ENCODE data around the gene FHOD3.

The FHOD3 gene

GRCh38 chr18:36535202-36535935 lies 237.9 kb downstream of the FHOD3 start:
- DNase-seq (ENCODE audit: low read depth), result no peak
- H3K4me3 ChIP-seq (ENCODE audit: low read depth, low read length), result no peak overlapping the region
- TF ChIP-seq MAX (IDR thresholded peaks at IDR 0.05; ENCODE audit: low read depth, low read length) (no peak), MYC (IDR thresholded peaks at IDR 0.05; ENCODE audit: low read depth, low read length) (no peak), CTCF (IDR thresholded peaks at IDR 0.05; ENCODE audit: low read depth, low read length) (no peak), POLR2A (IDR thresholded peaks at IDR 0.05; ENCODE audit: extremely low read depth, insufficient read length) (no peak)

DNA sequence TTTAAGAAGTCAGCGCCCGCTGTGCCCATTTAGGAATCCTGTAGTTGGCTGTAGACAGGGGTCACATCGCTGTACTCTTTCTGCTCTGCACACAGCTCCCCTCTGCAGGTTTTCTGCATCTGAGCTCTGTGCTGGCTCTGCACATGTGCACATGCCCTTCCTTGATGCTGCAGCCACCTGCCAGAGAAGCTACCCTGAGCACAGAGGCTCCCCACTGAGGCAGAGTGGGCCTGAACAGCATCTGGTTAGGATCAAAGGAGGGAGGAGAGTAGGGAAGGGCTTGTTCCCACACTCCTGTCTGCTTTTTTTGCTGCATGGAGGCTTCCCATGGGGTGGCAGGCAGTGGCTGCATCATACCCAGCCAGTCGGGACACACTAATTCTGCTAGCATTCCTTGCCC lies 238.9 kb downstream of the FHOD3 start:
- DNase-seq (ENCODE audit: low read depth), result no peak
- no peak for TF ChIP-seq MAX (IDR thresholded peaks at IDR 0.05; ENCODE audit: low read depth, low read length)
- no peak for TF ChIP-seq POLR2A (IDR thresholded peaks at IDR 0.05; ENCODE audit: extremely low read depth, insufficient read length)
- TF ChIP-seq MYC (IDR thresholded peaks at IDR 0.05; ENCODE audit: low read depth, low read length), result no peak
- no peak for TF ChIP-seq CTCF (IDR thresholded peaks at IDR 0.05; ENCODE audit: low read depth, low read length)
- no peak overlapping the region for H3K4me3 ChIP-seq (ENCODE audit: low read depth, low read length)

GRCh38 chr18:36537289-36537688 lies 239.8 kb downstream of the FHOD3 start:
- no peak overlapping the region for H3K4me3 ChIP-seq (ENCODE audit: low read depth, low read length)
- DNase-seq (ENCODE audit: low read depth), result no peak
- TF ChIP-seq POLR2A (IDR thresholded peaks at IDR 0.05; ENCODE audit: extremely low read depth, insufficient read length), result no peak
- no peak for TF ChIP-seq CTCF (IDR thresholded peaks at IDR 0.05; ENCODE audit: low read depth, low read length)
- TF ChIP-seq MYC (IDR thresholded peaks at IDR 0.05; ENCODE audit: low read depth, low read length), result no peak
- no peak for TF ChIP-seq MAX (IDR thresholded peaks at IDR 0.05; ENCODE audit: low read depth, low read length)

DNA sequence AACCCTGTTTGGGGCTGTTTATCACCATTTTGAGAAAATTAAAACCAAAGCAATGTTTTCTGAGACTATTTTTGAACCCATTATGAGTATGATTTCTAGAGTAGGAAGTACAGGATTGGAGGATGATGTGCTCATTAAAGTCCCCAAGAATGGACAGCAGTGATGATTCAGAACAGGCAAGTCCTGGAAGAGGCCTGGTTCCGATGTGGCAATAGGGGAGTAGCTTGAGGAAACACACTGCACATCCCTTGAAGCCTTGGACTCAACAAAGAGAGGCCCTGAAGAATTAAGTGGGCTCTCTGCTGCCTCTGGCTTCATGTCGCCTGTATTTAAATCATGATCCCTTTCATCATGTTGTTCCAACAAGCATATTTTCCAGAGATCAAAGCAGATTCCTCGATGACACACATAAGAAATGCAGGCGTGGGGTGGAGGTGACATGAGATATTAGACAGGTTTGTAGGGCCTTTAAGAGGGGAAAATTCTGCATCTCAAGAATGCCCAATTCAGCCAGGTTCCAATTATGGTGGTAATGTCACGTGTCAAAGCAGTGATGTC lies 242.2 kb downstream of the FHOD3 start:
- DNase-seq (ENCODE audit: low read depth), result no peak
- no peak for TF ChIP-seq MYC (IDR thresholded peaks at IDR 0.05; ENCODE audit: low read depth, low read length)
- TF ChIP-seq CTCF (IDR thresholded peaks at IDR 0.05; ENCODE audit: low read depth, low read length), result no peak
- TF ChIP-seq POLR2A (IDR thresholded peaks at IDR 0.05; ENCODE audit: extremely low read depth, insufficient read length), result no peak
- TF ChIP-seq MAX (IDR thresholded peaks at IDR 0.05; ENCODE audit: low read depth, low read length), result no peak
- H3K4me3 ChIP-seq (ENCODE audit: low read depth, low read length), result no peak overlapping the region

GRCh38 chr18:36543030-36543429 lies 245.5 kb downstream of the FHOD3 start:
- no peak for DNase-seq (ENCODE audit: low read depth)
- no peak for TF ChIP-seq MYC (IDR thresholded peaks at IDR 0.05; ENCODE audit: low read depth, low read length)
- TF ChIP-seq CTCF (IDR thresholded peaks at IDR 0.05; ENCODE audit: low read depth, low read length), result no peak
- TF ChIP-seq MAX (IDR thresholded peaks at IDR 0.05; ENCODE audit: low read depth, low read length), result no peak
- no peak for TF ChIP-seq POLR2A (IDR thresholded peaks at IDR 0.05; ENCODE audit: extremely low read depth, insufficient read length)
- H3K4me3 ChIP-seq (ENCODE audit: low read depth, low read length), result no peak overlapping the region
